ENCODE measurements around the gene TMEM190.

Gene TMEM190

GRCh38 chr19:55362174-55362989 is 14.2 kb upstream of the TMEM190 start:
- no peak overlapping the region for H3K4me3 Mint-ChIP-seq
- H3K36me3 Mint-ChIP-seq (ENCODE audit: low read depth): no peaks in the 10 kb centered on the region
- no peak for TF ChIP-seq CTCF (IDR thresholded peaks at IDR 0.05; ENCODE audit: unreplicated experiment in 3 of 3)
- no peaks in the 10 kb centered on the region for H3K4me1 Mint-ChIP-seq
- peaks cover 17% of the 10 kb centered on the region for H3K27me3 Mint-ChIP-seq (ENCODE audit: low read depth)
- no peaks in the 10 kb centered on the region for H3K9me3 Mint-ChIP-seq
- no peak overlapping the region for H3K27ac Mint-ChIP-seq

GRCh38 chr19:55362990-55363716 is 13.5 kb upstream of the TMEM190 start, which contains the start of gene GARIN5B:
Gene GARIN5B (minus strand): TSS chr19:55363260. CDS start chr19:55363066, 194 bp downstream.
- Mint-ChIP-seq H3K4me3 (no peak within 1 kb of the TSS), H3K36me3 (ENCODE audit: low read depth) (no peaks in the 10 kb centered on the region), H3K27ac (no peak within 1 kb of the TSS), H3K9me3 (no peaks in the 10 kb centered on the region), H3K27me3 (ENCODE audit: low read depth) (peaks cover 16% of the 10 kb centered on the region), H3K4me1 (no peaks in the 10 kb centered on the region)
- no peak for TF ChIP-seq CTCF (IDR thresholded peaks at IDR 0.05; ENCODE audit: unreplicated experiment in 3 of 3)

DNA sequence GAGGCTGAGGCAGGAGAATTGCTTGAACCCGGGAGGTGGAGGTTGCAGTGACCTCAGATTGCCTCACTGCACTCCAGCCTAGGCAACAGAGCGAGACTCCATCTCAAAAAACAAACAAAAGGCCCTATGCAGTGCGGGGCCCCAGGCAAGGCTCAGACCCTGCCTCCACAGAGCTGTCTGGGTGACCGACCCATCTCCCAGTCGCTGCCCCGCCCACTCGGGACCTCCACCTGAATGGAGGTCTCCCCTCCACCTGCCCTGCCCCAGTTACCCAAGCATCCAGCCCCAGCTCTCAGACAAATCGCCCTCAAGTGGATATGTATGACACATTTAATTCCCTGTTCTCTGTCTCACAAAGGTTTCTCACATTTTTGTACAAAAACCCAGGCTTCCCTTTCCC is 11.4 kb upstream of the TMEM190 start:
- Mint-ChIP-seq H3K4me3 (no peak overlapping the region), H3K36me3 (ENCODE audit: low read depth) (no peaks in the 10 kb centered on the region), H3K4me1 (no peaks in the 10 kb centered on the region), H3K9me3 (no peaks in the 10 kb centered on the region), H3K27me3 (ENCODE audit: low read depth) (peaks cover 20% of the 10 kb centered on the region), H3K27ac (no peak overlapping the region)
- TF ChIP-seq CTCF (IDR thresholded peaks at IDR 0.05; ENCODE audit: unreplicated experiment in 3 of 3): no peak

- no peaks in the 10 kb centered on the region for H3K36me3 Mint-ChIP-seq (ENCODE audit: low read depth)
- peaks cover 6% of the 10 kb centered on the region for H3K4me1 Mint-ChIP-seq
- no peak for TF ChIP-seq CTCF (IDR thresholded peaks at IDR 0.05; ENCODE audit: unreplicated experiment in 3 of 3)
- H3K27ac Mint-ChIP-seq: no peak overlapping the region
- H3K9me3 Mint-ChIP-seq: no peaks in the 10 kb centered on the region
- H3K4me3 Mint-ChIP-seq: no peak overlapping the region
- peaks cover 26% of the 10 kb centered on the region for H3K27me3 Mint-ChIP-seq (ENCODE audit: low read depth)
These were observed 10.7 kb upstream of the TMEM190 start for GRCh38 chr19:55365964-55366363.

DNA sequence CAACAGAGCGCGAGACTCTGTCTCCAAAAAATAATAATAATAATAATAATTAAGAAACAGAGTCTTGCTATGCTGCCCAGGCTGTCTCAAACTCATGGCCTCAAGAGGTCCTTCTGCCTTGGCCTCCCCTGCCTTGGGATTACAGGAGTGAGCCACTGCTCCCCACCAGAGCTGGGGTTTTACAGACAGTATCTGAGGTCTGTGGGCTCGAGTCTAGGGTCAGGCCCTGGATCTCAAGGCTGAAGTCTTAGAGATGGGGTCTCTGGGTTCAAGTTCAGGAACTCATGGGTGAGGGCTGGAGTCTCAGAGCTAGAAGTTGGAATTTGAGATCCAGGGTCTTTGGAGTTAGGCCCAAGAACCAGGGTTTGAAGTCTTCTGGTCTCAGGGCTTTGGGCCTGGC is 9.8 kb upstream of the TMEM190 start:
- H3K9me3 Mint-ChIP-seq: no peaks in the 10 kb centered on the region
- peaks cover 7% of the 10 kb centered on the region for H3K4me1 Mint-ChIP-seq
- no peaks in the 10 kb centered on the region for H3K36me3 Mint-ChIP-seq (ENCODE audit: low read depth)
- peak overlapping the region in 1 of 3 experiments; percentile 49 for H3K4me3 Mint-ChIP-seq
- H3K27ac Mint-ChIP-seq: no peak overlapping the region
- peaks cover 34% of the 10 kb centered on the region for H3K27me3 Mint-ChIP-seq (ENCODE audit: low read depth)
- no peak for TF ChIP-seq CTCF (IDR thresholded peaks at IDR 0.05; ENCODE audit: unreplicated experiment in 3 of 3)
